ENCODE data around the gene SERTAD3.

DNA sequence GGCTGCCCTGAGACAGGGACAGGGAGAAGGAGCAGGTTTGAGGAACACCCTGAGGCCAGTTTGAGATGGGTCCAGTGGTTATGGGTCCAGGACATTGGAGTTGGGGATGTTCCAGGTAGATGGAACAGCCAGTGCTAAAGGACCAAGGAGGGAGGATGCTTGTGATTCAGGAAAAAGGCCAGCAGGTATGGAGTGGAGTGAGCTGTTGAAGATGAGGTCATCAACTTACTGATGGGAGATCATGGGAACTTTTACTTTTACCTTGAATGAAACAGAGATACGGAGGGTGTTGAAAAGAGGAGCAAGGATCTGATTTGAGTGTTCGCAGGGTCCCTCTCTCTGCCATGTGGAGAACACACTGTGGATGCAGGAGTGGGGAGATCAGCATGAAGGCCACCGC lies 48.1 kb upstream of the SERTAD3 start:
- TF ChIP-seq, protein P1, sequence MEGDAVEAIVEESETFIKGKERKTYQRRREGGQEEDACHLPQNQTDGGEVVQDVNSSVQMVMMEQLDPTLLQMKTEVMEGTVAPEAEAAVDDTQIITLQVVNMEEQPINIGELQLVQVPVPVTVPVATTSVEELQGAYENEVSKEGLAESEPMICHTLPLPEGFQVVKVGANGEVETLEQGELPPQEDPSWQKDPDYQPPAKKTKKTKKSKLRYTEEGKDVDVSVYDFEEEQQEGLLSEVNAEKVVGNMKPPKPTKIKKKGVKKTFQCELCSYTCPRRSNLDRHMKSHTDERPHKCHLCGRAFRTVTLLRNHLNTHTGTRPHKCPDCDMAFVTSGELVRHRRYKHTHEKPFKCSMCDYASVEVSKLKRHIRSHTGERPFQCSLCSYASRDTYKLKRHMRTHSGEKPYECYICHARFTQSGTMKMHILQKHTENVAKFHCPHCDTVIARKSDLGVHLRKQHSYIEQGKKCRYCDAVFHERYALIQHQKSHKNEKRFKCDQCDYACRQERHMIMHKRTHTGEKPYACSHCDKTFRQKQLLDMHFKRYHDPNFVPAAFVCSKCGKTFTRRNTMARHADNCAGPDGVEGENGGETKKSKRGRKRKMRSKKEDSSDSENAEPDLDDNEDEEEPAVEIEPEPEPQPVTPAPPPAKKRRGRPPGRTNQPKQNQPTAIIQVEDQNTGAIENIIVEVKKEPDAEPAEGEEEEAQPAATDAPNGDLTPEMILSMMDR (IDR thresholded peaks at IDR 0.05; ENCODE audit: borderline replicate concordance, extremely low read depth, low read length, poor library complexity, severe bottlenecking) = no peak
- TF ChIP-seq EZH2 (IDR thresholded peaks at IDR 0.05; ENCODE audit: borderline replicate concordance, low read depth, low read length, severe bottlenecking) = no peak
